PC-3 (cell line): ENCODE measurements around the gene POLR3C.

Experiments
- EZH2 ChIP-seq: fragments of 300-600 bp; sonication (generic); IDR thresholded peaks from one replicate; pipeline ENCODE4 v1.6.1; 2017; ENCODE audit warnings: antibody characterized with exemption, mild to moderate bottlenecking, low read length; ENCODE audit not compliant: unreplicated experiment
- EZH2phosphoT487 ChIP-seq: fragments of 300-600 bp; sonication (generic); IDR thresholded peaks from 2 replicates; pipeline ENCODE4 v1.6.1; 2018; ENCODE audit warnings: mild to moderate bottlenecking, antibody characterized with exemption, low read length, borderline replicate concordance

DNA sequence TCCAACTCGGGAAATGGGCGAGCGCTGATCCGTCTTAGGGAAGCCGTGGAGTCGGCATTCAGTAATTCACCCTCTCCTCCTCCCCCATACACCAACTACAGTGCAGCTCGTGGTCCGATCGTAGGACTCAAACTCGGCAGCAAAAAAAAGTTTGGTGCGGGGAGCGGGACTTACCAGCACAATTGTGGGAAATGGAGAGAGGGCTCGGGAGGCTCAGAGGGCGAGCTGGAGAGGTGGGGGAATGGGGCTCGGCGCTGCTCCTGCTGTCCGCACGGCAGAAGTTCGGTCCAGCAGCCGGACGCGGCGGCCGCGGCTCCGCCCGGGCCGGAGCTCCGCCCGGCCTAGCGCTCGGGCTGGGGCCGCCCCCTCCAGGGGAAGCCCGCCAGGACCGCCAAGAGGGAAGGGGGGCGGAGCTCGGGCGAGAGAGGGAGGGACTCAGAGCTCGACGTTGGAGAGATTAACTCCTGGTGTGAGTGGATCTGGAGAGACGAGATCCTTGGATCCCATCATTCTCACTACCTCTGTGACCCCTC lies 35.6 kb downstream of the POLR3C start:
- TF ChIP-seq EZH2phosphoT487: no peak
- TF ChIP-seq EZH2: no peak
